COLO829 (cell line): ENCODE results near the gene EXT2.
A peak's percentile ranks its signal among the peaks of the same experiment; 100 is the strongest.

Experiments used
- DNase-seq: peaks from one replicate; pipeline ENCODE4 v3.0.0; 2012; ENCODE audit warnings: low spot score

The EXT2 gene

DNA sequence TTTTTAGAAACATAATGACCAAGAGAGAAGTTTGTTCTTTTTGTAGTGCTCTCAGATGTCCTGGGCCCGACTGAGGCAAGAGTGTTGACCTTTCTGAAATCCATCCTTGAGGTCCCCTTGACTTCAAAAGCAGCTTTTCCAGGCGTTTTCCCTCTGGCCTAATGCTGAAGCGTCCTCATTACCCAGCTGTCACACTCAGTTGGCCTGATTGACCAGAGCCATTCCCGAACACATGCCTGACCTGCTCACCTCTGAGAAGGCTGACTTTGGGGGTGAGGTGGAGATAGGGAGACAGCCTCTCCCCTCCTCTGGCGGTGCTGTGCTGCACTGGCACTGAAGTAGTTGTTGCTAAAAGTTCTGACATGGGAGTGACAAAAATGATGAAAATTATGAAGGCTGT lies 147.6 kb downstream of the EXT2 start:
- no peak for DNase-seq

DNA sequence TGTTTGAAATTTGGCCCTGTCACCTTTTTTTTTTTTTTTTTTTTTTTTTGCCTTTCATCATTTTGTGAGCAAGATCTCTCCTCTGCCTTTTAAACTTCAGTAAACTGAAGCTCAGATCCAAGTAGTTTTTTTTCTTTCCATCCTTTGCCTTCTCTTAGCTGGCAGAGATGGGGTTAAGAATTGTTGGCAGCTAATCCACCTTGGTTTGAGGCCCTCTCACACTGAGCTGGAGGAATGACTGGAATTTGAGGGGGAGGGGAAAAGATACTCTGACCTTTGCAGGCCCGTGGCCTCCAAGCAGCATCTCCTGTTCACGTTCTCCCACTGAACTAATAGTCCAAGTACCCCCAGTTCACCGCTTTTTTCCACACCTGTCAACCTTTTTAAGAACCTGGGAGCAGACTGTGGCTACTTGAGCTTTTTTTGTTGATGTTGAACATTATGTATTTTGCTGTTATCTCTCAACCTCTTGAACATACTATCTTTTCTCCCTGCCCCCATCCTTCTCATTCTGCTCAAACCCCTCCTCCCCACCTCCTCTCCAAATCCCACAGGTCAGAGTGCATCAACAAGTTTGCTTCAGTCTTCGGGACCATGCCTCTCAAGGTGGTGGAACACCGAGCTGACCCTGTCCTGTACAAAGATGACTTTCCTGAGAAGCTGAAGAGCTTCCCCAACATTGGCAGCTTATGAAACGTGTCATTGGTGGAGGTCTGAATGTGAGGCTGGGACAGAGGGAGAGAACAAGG lies 148.3 kb downstream of the EXT2 start:
- DNase-seq, result peak; percentile 24

DNA sequence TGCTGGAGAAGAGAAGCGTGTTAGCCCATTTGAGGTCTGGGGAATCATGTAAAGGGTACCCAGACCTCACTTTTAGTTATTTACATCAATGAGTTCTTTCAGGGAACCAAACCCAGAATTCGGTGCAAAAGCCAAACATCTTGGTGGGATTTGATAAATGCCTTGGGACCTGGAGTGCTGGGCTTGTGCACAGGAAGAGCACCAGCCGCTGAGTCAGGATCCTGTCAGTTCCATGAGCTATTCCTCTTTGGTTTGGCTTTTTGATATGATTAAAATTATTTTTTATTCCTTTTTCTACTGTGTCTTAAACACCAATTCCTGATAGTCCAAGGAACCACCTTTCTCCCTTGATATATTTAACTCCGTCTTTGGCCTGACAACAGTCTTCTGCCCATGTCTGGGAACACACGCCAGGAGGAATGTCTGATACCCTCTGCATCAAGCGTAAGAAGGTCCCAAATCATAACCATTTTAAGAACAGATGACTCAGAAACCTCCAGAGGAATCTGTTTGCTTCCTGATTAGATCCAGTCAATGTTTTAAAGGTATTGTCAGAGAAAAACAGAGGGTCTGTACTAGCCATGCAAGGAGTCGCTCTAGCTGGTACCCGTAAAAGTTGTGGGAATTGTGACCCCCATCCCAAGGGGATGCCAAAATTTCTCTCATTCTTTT lies 149.3 kb downstream of the EXT2 start:
- no peak for DNase-seq

DNA sequence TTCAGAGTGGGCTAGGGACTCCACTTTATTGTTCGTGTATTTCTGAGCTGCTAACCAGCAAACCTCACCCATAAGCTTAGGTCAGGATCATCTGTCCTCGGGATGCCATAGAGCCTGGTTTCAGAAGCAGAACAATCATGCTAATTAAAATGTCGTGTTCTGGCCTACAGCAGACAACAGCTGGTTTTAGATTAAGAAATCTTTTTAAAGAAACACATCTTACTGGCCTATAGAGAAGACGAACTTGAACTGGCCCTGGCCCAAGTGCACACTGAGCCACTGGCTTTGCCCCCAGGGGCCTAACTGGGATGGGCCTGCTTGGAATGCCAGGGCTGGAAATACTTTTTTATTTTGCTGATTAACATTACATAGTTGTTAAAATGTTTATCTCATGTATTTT lies 151.2 kb downstream of the EXT2 start:
- DNase-seq, result no peak

DNA sequence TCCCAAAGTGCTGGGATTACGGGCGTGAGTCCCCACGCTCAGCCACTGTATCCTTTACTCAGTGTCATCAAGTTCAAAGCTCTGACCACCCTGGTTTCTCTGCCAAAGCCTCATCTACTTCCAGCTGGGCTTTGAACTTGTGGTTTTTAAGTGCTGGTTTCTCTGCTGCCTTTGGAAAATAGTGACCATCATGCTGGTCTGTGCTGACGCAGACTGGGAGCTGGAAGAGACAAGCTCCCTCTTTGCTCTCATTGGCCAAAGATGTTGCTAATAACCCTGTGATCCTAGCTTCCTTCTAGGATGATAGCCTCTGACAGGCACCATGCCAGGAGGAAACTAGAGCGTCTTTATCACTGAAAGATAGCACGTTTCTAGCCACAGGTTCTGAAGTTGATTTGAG lies 152.0 kb downstream of the EXT2 start:
- no peak for DNase-seq

DNA sequence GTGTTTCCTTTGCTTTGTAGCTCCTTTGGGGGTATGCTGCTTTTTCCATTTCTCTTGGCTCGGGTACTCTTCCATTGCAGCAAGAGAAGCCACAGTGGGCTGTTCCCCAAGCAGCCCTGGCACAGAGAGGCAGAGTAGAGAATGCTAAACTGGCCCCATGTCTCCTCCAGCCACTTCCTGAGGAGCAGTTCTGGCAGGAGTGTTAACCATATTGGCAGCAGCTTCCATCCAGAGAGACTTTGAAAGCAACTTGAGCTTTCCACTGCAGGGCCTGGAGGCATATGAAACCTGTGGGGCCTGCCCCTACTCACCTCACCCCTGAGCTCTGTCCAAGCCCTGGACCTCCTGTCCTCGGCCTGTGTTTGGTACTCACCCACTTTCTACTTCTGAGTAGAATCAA lies 152.6 kb downstream of the EXT2 start:
- no peak for DNase-seq

DNA sequence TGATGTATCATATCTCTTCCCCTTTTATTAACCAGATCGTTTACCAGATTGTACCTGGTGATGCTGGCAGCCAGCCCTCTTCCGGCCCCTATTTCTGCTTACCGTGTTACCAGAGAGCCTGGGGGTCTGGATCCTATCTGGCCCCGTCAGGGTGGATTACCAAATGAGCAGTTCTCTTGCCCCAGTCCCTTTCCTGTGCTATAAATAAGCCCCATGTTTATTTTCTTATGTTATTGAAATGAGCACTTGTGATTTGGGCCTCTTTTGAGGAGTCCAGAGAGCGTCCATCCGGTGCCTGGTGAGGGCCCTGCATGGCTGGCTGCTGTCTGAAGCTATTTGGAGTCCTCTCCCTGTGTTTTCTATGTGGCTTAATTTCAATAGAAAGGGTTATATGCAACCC lies 154.9 kb downstream of the EXT2 start:
- DNase-seq, result no peak

DNA sequence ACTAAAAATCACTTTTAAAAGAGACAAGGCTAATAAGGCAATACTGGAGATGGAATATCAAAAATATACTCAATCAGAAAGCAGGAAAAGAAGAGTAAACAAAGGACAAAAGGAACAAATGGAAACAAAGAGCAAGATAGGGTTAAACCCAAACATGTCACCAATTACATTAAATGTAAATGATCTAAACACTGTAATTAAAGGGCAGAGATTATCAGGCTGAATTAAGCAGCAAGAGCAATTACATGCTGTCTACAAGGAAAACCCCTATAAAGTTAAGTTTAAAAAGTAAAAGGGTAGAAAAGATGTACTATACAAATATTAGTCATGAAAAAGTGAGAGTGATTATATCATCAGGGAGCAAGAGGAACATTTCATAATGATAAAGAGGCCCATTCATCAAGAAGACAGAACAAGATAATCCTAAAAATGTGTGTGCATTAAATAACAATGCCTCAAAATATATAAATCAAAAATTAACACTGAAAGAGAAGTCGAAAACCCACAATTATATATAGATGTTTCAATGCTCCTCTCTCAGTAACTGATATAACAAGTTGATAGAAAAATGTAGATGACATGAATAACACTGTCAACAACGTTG lies 157.6 kb downstream of the EXT2 start:
- DNase-seq, result no peak

DNA sequence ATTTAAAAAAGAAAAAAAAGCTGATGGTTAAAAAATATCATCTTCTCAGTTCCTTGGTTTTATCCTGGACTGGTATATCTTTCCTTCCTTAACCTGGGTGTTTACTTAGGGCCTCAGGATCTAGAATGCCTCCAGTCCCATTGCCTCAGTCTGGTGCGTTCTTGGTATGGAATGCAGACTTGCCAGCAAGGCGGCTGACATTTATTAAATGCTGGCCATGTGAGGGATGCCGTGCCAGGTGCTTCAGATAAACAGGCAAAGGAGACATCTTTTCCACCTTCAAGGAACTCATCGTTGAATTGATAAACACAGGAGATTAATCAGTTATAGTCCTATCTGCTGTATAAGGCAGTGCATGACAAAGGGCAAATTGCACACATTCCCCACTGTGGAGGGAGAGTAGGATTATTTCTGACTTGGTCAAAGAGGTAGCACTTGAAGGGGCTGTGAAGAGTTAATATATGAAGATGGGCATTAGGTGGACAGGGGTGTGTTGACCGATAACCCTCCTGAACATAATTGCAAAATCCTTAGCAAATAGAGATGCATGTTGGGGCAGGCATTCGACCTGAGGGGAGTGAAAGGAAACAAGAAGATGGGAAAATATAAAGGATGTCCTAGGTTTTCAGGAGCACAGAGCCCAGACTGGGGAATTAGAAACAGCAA lies 160.1 kb downstream of the EXT2 start:
- DNase-seq, result no peak

DNA sequence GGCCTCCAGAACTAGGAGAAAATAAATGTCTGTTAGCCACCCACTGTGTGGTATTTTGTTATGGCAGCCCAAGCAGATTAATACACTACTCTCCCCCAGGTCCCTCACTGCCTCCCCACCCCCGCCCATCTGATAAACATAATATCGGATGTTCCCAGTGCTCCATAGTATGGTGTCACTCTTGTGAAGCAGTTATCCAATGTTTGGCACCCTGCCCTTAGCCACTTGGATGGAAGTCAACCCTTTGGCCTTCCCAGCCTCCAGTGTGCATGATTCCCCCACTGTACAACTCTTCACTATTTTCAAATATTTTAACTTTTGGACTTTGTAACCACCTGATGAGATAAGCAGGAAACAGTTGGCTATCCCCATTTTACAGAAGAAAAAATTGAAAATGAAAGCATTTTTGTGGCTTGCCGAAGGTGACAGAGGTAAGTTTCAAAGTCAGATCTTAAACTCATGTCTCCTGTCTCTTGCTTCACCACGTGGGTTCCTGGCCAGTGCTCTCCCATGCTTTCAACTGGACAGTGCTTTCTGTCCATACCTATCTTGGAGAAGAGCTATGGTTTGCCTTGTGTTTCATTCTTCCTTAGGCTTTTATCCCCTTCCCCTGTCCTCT lies 161.3 kb downstream of the EXT2 start:
- no peak for DNase-seq

DNA sequence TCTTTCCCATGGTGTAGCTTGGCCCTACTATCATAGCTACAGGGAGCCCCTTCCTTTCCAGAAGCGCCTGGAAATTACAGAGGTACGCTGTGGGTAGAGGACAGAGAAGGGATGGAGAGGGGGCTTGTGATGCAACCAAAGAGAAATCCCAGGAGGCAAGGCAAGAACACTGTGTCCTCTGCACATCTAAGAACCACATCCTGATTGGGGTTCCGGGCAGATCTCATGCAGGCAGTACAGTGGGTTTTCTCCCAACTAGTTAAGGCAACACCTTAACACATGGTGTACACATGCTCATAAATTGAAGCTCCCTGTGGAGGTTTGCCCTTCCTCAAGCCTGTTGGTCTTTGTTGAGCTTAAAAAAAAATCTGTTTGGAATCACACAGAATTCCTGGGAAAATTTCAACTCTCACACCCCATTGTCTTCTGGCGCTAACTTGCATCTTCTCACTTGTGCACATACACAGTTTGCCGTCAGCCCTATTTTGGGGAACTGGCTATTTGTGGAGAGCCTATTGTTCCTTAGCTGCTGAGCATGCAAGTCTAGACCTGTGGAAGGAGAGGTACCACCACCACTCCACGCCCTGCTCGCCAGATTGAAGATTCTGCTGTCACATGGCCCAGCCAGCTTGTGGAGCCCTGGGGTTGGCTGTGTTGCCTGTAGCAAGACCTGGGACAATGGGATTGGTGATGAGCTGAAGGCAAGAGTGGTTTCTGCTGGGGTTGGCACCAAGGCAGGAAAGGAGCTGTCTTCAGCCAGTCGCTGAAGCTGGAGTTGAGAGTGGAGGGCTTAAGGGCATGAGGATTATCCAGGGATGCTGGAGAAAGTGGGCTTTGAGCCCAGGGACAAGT lies 162.1 kb downstream of the EXT2 start:
- no peak for DNase-seq

DNA sequence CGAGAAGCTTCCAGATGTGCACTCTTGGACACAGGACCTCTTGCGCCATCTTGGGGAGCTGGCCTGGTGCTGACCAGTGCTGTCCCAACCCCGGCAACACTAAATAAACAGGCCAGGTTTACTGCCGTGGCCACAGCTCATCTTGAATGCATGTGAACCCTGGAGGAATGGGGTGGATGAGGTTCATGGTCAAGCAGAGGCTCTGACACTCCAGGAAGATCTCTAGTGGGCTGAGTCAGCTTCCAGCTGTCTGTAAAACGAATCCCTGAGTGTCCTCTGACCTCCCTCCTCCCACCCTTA lies 162.7 kb downstream of the EXT2 start:
- DNase-seq, result no peak

DNA sequence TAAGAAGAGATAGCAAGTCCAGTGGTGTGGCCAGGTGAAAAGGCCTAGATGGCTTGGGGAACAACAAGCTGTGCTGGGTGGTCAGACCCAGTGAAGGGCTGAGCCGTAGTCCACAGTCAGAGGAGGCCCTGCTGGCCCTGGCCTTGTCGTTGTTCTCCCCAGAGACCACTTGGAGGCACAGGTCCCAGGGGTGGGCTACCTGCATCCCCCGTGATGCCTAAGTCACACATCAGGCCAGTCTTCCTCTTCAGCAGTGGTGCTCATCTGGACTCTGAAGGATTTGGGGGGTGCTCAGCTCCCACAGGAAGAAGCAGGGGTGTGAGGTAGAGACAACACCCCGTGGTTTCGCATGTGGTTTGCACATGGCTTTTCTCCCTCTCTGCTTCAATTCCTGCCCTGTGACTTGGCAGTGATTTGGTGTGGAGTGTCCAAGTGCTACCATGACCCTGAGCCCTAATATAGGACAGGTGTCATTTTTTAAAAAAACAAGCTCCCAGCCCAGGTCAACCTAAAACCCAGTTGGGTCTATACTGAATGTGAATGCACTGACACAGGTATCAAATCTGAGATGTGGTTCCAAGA lies 163.5 kb downstream of the EXT2 start:
- DNase-seq, result no peak

DNA sequence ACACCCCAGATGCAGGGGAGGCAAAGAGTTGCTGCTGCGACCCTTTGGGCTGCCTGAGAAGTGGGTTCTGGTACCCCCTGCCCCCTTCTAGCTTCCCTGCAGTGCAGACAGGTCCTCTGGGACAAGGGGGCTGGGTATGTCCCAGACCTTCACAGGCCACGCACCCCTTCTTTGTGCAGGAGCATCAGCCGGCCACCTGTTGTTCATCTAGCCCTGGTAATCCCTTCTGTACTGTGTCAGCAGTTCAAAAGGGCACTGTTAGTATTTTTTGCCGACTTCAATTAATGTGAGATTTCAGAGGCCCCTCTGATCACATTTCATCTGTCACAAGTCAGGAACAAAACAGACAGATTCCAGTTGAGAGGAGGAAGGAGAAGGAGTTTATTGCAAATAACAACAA lies 164.6 kb downstream of the EXT2 start:
- no peak for DNase-seq

DNA sequence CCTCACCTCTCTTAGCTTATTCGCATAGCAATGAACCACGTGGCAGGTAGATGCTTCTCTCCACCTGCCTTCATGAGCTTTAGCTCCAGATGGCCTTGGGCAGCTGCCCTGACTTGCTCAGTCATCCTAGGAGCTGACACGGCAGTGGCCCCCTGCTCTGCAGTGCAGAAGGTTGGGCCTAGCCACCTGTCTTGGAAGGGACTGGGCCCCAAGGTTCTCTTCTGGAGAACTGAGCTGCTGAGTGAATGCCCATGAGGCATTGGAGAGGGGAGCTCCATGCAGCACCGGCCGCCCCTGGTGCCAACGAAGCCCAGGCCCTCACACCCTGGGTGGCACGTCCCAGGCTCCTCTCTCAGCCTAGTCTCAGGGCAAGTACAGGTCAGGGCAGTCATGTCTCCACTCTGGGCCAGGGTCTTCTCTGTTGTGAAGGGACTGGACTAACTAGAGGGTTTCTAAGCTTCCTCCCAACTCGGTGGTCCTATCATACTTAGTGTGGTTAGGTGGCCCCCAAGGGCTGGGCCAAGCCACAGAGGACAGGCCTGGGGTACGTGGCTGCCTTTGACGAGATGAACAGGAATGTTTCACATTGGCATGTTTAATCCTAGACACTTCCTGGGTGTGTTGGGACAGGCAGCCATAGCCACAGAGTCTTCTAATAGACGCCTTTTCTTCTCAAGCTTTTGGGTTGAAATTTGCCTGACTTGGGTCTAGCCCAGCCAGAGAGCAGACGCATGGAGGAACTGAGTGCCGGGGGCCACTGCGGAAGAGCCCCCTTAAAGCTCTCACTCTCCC lies 166.5 kb downstream of the EXT2 start:
- DNase-seq, result no peak

DNA sequence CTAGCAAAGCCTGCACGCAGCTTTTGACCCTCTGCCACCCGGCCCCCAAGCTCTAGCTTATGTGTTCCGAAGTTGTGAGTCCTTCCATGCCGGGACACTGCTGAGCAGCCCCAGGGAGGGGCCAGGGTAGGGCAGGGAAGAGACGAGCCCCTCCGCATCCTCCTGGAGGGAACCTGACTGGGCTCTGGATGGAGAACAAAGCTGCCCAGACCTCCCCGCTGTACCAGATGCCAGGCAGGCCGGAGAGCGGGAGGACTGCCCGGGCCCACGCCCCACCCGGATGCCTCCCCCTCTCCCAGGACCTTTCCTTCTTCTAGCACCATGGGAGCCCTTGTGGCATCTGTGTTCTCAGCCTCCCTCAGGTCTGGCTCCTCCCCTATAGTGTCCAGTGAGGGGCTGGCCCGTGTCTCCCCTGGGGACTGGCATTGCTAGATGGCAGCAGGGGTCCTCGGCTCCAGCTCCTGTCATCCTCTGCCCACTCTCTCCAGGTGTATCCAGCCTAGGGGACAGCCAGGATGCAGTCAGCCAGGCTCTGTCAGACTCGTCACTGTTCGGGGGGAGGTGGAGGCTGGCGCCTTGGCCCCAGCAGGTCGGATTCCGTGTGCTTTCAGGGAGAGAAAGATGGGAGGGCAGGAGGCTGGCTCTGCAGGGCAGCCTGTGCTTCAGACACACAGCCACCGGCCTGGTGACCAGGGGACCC lies 168.4 kb downstream of the EXT2 start:
- DNase-seq, result no peak

DNA sequence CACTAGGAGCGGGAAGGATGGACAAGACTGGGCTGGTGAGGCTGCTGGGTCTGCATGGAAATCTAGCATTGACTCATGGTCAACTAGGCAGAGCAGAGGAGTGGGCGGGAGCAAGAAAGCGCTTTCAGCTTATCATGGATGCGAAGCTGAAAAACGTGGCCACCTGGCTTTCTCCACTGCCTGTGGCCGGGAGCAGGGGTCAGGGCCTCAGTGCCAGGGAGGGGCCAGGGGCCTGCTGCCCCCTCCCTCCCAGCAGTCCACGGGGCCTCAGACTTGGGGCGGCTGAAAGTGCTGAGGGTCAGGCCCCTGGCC lies 168.9 kb downstream of the EXT2 start:
- DNase-seq, result no peak

DNA sequence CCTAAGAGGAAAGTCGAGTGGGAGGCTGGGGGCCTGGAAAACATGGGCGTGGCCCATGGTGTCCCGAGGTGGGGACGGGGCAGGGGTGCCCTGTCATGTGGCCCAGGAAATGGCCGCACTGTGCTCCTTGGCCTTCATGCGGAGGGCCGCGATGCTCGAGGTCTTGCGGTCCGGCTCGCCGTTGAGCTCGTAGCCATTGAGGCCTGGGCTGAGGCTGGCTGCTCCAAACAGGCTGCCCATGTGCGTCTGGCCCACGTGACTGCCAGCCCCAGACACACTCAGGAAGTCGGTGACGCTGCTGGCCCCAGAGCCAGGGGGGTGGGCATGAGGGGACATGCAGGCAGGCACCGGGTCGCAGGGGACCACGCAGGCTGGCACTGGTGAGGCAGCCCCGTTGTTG lies 169.3 kb downstream of the EXT2 start:
- DNase-seq, result no peak

DNA sequence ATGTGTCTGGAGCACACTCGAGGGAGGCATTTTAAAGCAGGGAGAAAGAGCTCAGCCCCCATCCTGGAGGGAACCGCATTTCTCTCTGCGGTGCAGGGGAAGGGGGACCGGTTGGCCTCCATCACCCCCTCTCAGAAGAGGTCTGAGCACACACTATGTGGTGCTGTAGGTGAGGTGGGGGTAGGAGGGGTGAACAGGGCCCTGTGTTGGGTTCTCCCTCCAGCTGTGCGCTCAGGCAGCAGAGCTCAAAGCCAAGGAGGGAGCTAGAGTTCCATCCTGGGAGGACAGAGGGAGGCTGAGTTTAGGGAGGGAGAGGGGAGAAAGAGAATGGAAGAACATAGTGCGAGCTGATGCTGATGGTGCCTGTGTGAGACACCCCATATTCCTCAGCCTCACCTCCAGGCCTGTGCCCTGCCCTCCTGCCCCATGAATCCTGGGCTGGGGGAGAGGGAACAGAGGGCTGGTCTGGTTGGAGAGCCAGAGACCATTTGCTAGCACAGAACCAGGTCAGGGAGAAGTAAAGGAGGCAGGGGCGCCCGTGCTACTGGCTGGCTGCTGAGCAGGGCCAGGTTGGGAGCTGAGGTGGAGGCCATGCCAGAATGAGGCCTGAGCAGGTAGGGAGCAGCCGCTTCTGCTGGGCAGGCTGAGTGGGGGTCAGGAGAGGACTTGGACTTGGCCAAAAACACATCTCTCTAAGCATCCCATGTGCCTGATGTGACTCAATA lies 170.7 kb downstream of the EXT2 start:
- no peak for DNase-seq
